Loucy (cell line): Measurements from ENCODE around the gene CDK6.

ENCODE experiments used
- CTCF ChIP-seq: fragments of 200-600 bp; sonication (generic); conservative IDR thresholded peaks from 2 replicates; pipeline ENCODE4 v1.5.1; 2014; ENCODE audit warnings: mild to moderate bottlenecking, antibody characterized with exemption, low read length
- EZH2phosphoT487 ChIP-seq: fragments of 200-600 bp; IDR thresholded peaks from 2 replicates; pipeline ENCODE4 v1.6.1; 2018; ENCODE audit warnings: antibody characterized with exemption, mild to moderate bottlenecking, moderate library complexity, borderline replicate concordance

GRCh38 chr7:92622685-92623084, 213.7 kb downstream of the CDK6 start:
- TF ChIP-seq CTCF: no peak
- no peak for TF ChIP-seq EZH2phosphoT487
